GM12878 (cell line): ENCODE measurements around the gene VASH2. TPM values are rescaled to one million over a fixed set of nuclear protein-coding genes. Genes with fewer than 3 reads are reported as not detected.

Experiments used
- ATAC-seq: fragments of 200-7000 bp; cut with Tn5 transposase; 3 replicates; pipeline ENCODE4 v1.9.1; 2020; ENCODE audit warnings: mild to moderate bottlenecking, moderate library complexity
- BruUV-seq: library from RNA; stranded (reverse); fragments of 400-500 nt; replicated peaks from 2 replicates; lab custom pipeline; 2021; lab: Mats Ljungman, UMichigan
- CTCF ChIA-PET: fragments of 300-600 bp; sonication (Branson Sonifier 250); formaldehyde crosslinking; extraction: SDS; loops from one replicate; lab custom pipeline; 2021; ENCODE audit warnings: inconsistent platforms; lab: Yijun Ruan, JAX
- POLR2A ChIA-PET: fragments of 350-600 bp; formaldehyde crosslinking; extraction: SDS; loops from one replicate; lab custom pipeline; 2021; ENCODE audit warnings: inconsistent platforms; lab: Charles Lee
- RAD21 ChIA-PET: fragments of 300-600 bp; sonication (Branson Sonifier 250); formaldehyde crosslinking; loops from one replicate; lab custom pipeline; 2023; ENCODE audit warnings: antibody characterized with exemption; ENCODE audit not compliant: unreplicated experiment; lab: Charles Lee
- SMC1A ChIA-PET: fragments of 300-600 bp; sonication (Branson Sonifier 250); formaldehyde crosslinking; loops from one replicate; lab custom pipeline; 2023; ENCODE audit not compliant: unreplicated experiment, uncharacterized antibody; lab: Charles Lee
- DNase-seq: peaks from one replicate; pipeline ENCODE4 v3.0.0-alpha.2; 2011; ENCODE audit warnings: low read depth, low spot score
- FAIRE-seq: peaks from 3 replicates; lab custom pipeline; 2011; peaks lifted over from hg19 to GRCh38; lab: Jason Lieb, UNC
- H2AFZ ChIP-seq: 2 replicates; pipeline ENCODE4 v1.6.0; 2011; ENCODE audit warnings: low read depth, low read length, control low read depth; ENCODE audit not compliant: control insufficient read depth
- H3K27ac ChIP-seq: 2 replicates; pipeline ENCODE4 v1.5.1; 2011; ENCODE audit warnings: control low read depth; ENCODE audit not compliant: control insufficient read depth, insufficient read depth
- H3K27me3 ChIP-seq, 2 experiments: replicated peaks in 1 of 2; 2 replicates each; pipeline versions ENCODE4 v1.6.0 to v1.6.1; 2011; ENCODE audit warnings: low read length in 1 of 2; ENCODE audit not compliant: control insufficient read depth in 2 of 2, insufficient read depth in 2 of 2
- H3K36me3 ChIP-seq, 2 experiments: 2 replicates each; pipeline ENCODE4 v1.5.1; 2011; ENCODE audit warnings: low read length in 1 of 2; ENCODE audit not compliant: control insufficient read depth in 2 of 2, insufficient read depth in 2 of 2
- H3K4me1 ChIP-seq: 2 replicates; pipeline ENCODE4 v1.6.1; 2011; ENCODE audit warnings: mild to moderate bottlenecking, low read length, moderate library complexity, mixed read lengths; ENCODE audit not compliant: control insufficient read depth, insufficient read depth
- H3K4me2 ChIP-seq: 2 replicates; pipeline ENCODE4 v1.6.0; 2011; ENCODE audit warnings: control low read depth; ENCODE audit not compliant: control insufficient read depth, insufficient read depth
- H3K4me3 ChIP-seq: fragments of 200-600 bp; sonication (generic); 2 replicates; pipeline ENCODE4 v1.5.1; 2016
- H3K79me2 ChIP-seq: 2 replicates; pipeline ENCODE4 v1.6.0; 2011; ENCODE audit warnings: low read length; ENCODE audit not compliant: control insufficient read depth, insufficient read depth
- H3K9ac ChIP-seq: 2 replicates; pipeline ENCODE4 v1.8.0; 2011; ENCODE audit warnings: low read length, control low read depth, mixed read lengths; ENCODE audit not compliant: control insufficient read depth, insufficient read depth
- H3K9me3 ChIP-seq: replicated peaks from 3 replicates; pipeline ENCODE4 v1.5.1; 2011; ENCODE audit warnings: mild to moderate bottlenecking, low read length; ENCODE audit not compliant: control insufficient read depth, insufficient read depth
- H4K20me1 ChIP-seq: 2 replicates; pipeline ENCODE4 v1.6.0; 2011; ENCODE audit not compliant: control insufficient read depth, insufficient read depth
- BCL11A ChIP-seq: IDR thresholded peaks from 2 replicates; pipeline ENCODE4 v1.6.1; 2011; ENCODE audit warnings: low read depth, low read length
- BCL3 ChIP-seq: IDR thresholded peaks from 2 replicates; pipeline ENCODE4 v1.6.1; 2011; ENCODE audit warnings: borderline replicate concordance, low read depth, mild to moderate bottlenecking, moderate library complexity, low read length; ENCODE audit not compliant: insufficient read depth, poor library complexity, severe bottlenecking
- CEBPB ChIP-seq, 2 experiments: fragments of 150-350 bp in 1 of 2; IDR thresholded peaks; 2 replicates each; pipeline ENCODE4 v1.6.1; 2012 to 2014; ENCODE audit warnings: low read depth in 2 of 2, low read length in 2 of 2, borderline replicate concordance in 1 of 2, inconsistent platforms in 1 of 2
- ELK1 ChIP-seq: IDR thresholded peaks from 2 replicates; pipeline ENCODE4 v1.6.1; 2012; ENCODE audit warnings: low read depth, low read length, improper control_type of control experiment
- FOS ChIP-seq: IDR thresholded peaks from 3 replicates; pipeline ENCODE4 v1.6.1; 2011; ENCODE audit warnings: borderline replicate concordance; ENCODE audit not compliant: insufficient read length; ENCODE audit errors: extremely low read depth
- FOXM1 ChIP-seq: IDR thresholded peaks from 2 replicates; pipeline ENCODE4 v1.6.1; 2012; ENCODE audit warnings: low read depth, mild to moderate bottlenecking, inconsistent platforms, low read length, moderate library complexity
- IRF3 ChIP-seq: fragments of 450-650 bp; IDR thresholded peaks from 2 replicates; pipeline ENCODE4 v1.6.1; 2014; ENCODE audit warnings: mild to moderate bottlenecking
- MTA3 ChIP-seq: IDR thresholded peaks from 2 replicates; pipeline ENCODE4 v1.6.1; 2012; ENCODE audit warnings: low read length, inconsistent platforms, borderline replicate concordance
- NFIC ChIP-seq: IDR thresholded peaks from 2 replicates; pipeline ENCODE4 v1.6.1; 2012; ENCODE audit warnings: low read depth, mild to moderate bottlenecking, inconsistent platforms, low read length, moderate library complexity
- NFYB ChIP-seq: IDR thresholded peaks from 2 replicates; pipeline ENCODE4 v1.6.1; 2011; ENCODE audit warnings: low read depth, mild to moderate bottlenecking, low read length, improper control_type of control experiment, moderate library complexity; ENCODE audit not compliant: insufficient read depth
- NR2C1 ChIP-seq: fragments of 450-650 bp; IDR thresholded peaks from 2 replicates; pipeline ENCODE4 v1.6.1; 2017; ENCODE audit warnings: antibody characterized with exemption, mild to moderate bottlenecking, moderate library complexity
- PAX8 ChIP-seq: fragments of 450-650 bp; IDR thresholded peaks from 2 replicates; pipeline ENCODE4 v1.6.1; 2017; ENCODE audit warnings: mild to moderate bottlenecking, moderate library complexity
- SIX5 ChIP-seq: IDR thresholded peaks from 2 replicates; pipeline ENCODE4 v1.6.1; 2011; ENCODE audit warnings: mild to moderate bottlenecking, low read depth, low read length, moderate library complexity; ENCODE audit not compliant: severe bottlenecking
- SMC3 ChIP-seq: IDR thresholded peaks from 2 replicates; pipeline ENCODE4 v1.6.1; 2011; ENCODE audit warnings: low read length, improper control_type of control experiment, borderline replicate concordance
- YBX1 ChIP-seq: fragments of 450-650 bp; IDR thresholded peaks from 2 replicates; pipeline ENCODE4 v1.6.1; 2016; ENCODE audit warnings: antibody characterized with exemption
- WGBS: methylation state at CpG from one replicate; pipeline ENCODE4 v1.1.6; 2016; ENCODE audit warnings: low lambda C conversion rate; ENCODE audit not compliant: insufficient replicate concordance, insufficient coverage; ENCODE audit errors: missing lambda C conversion rate; 5-methylcytosine and 5-hydroxymethylcytosine counted together
- in situ Hi-C: fragments of 300-500 bp; cut with MboI; formaldehyde crosslinking; loops from 9 replicates; pipeline ENCODE4 v1.14.3; 2018; ENCODE audit warnings: mixed read lengths
- intact Hi-C: fragments of 100-400 bp; cut with micrococcal nuclease; formaldehyde crosslinking; loops from one replicate; pipeline ENCODE4 v1.14.2; 2022; ENCODE audit not compliant: unreplicated experiment
- polyA plus RNA-seq, 11 experiments: library from polyadenylated mRNA; depleted of rRNA in 4 of 11; unstranded in 6 of 11; stranded (reverse) in 5 of 11; fragments of >200 nt; fragmentation: Nextera tagmentation in 4 of 11; fragmentation: Illumina TruSeq in 1 of 11; extraction: Ambion mirVana in 4 of 11; extraction: Trizol in 1 of 11; gene quantifications; 1 replicate in 1 of 11; 2 replicates in 10 of 11; pipeline versions ENCODE4 v1.2.1 to v1.2.3, GENCODE V29; 2011 to 2016; ENCODE audit warnings: inconsistent platforms in 2 of 11, missing spikeins in 2 of 11, low read depth in 1 of 11
- total RNA-seq, 4 experiments: library from RNA; depleted of rRNA in 3 of 4; stranded (reverse); fragments of >200 nt in 3 of 4; fragmentation: Illumina TruSeq in 1 of 4; extraction: Trizol in 1 of 4; gene quantifications; 2 replicates each; pipeline versions ENCODE4 v1.2.1 to v1.2.3, GENCODE V29; 2013 to 2021

The VASH2 gene
- total and polyA plus RNA-seq, 10 of the 15 experiments (the other 5 are each of a cell fraction or from before 2014, with no cell fraction given) = 5.4 to 29.7 (median 21.7) TPM

- DNase-seq = no peak
- ATAC-seq = no peak
- Histone ChIP-seq H4K20me1 (no peaks in the 10 kb centered on the region), H3K27ac (no peak overlapping the region), H3K4me2 (no peak overlapping the region), H3K9me3 (no peaks in the 10 kb centered on the region), H3K4me3 (no peak overlapping the region), H3K79me2 (peaks cover 10% of the 10 kb centered on the region), H2AFZ (no peak overlapping the region), H3K9ac (no peak overlapping the region), H3K27me3 (no peaks in the 10 kb centered on the region), H3K4me1 (no peaks in the 10 kb centered on the region), H3K36me3 (no peaks in the 10 kb centered on the region)
- CTCF ChIA-PET = no interaction called here
- WGBS = 78% methylated on average over 4 of the region's 4 CpGs
- FAIRE-seq = no peak
- SMC1A ChIA-PET = interaction anchor here (1.5 kb wide), 2 partner anchors 17 to 42 kb away, joined by 3 read pairs; no protein-coding TSS in a partner anchor
- in situ Hi-C loops = no loop called here
- RAD21 ChIA-PET = no interaction called here
- intact Hi-C loops = no loop called here
- no TSS peak for BruUV-seq
- TF ChIP-seq IRF3 (no peak), BCL3 (no peak), SIX5 (no peak), NR2C1 (no peak), FOXM1 (no peak), ELK1 (no peak), PAX8 (no peak), SMC3 (no peak), YBX1 (no peak), NFIC (no peak), NFYB (no peak), CEBPB (IDR thresholded peaks at IDR 0.05; ENCODE audit: borderline replicate concordance in 1 of 2, low read depth in 2 of 2, low read length in 2 of 2) (no peak), BCL11A (no peak), MTA3 (no peak), FOS (no peak)
- POLR2A ChIA-PET = no interaction called here
Measured at GRCh38 chr1:213019450-213019849, 69.1 kb downstream of the VASH2 start.
